HG02588 (cell line): Measurements from ENCODE around the gene SSX5.
"Not testable (repeated sequence)": the region's sequence is repeated elsewhere in the genome, so short reads cannot be mapped to it uniquely, and the experiment has no call there.

Source experiments
- ATAC-seq: cut with Tn5 transposase; IDR thresholded peaks from one replicate; pipeline ENCODE4 v1.9.1; 2021; ENCODE audit warnings: mild to moderate bottlenecking, moderate library complexity; ENCODE audit not compliant: unreplicated experiment

SSX5 gene

GRCh38 chrX:48196745-48197201 is at the start of gene SSX5:
TSS of gene SSX5 (minus strand) at chrX:48196795. CDS start at chrX:48195358, 1,437 bp downstream.
- ATAC-seq = no peak

- not testable (repeated sequence) for ATAC-seq
Observed at GRCh38 chrX:48224196-48224595, 27.6 kb upstream of the SSX5 start.

- not testable (repeated sequence) for ATAC-seq
Observed at GRCh38 chrX:48214341-48214740, 17.7 kb upstream of the SSX5 start.

GRCh38 chrX:48190024-48190423 is 6.6 kb downstream of the SSX5 start:
- not testable (repeated sequence) for ATAC-seq

GRCh38 chrX:48181882-48182281 is 14.7 kb downstream of the SSX5 start:
- not testable (repeated sequence) for ATAC-seq

- no peak for ATAC-seq
Observed at GRCh38 chrX:48180811-48181210, 15.8 kb downstream of the SSX5 start.

- ATAC-seq = no peak
Observed at GRCh38 chrX:48179691-48180090, 16.9 kb downstream of the SSX5 start.

GRCh38 chrX:48166322-48166721 is 30.3 kb downstream of the SSX5 start:
- ATAC-seq = not testable (repeated sequence)

GRCh38 chrX:48165241-48165640 is 31.4 kb downstream of the SSX5 start:
- ATAC-seq = no peak

- ATAC-seq = no peak
Observed at GRCh38 chrX:48156014-48156413, 40.6 kb downstream of the SSX5 start.

- no peak for ATAC-seq
Observed at GRCh38 chrX:48154796-48155195, 41.8 kb downstream of the SSX5 start.

GRCh38 chrX:48153769-48154168 is 42.8 kb downstream of the SSX5 start:
- ATAC-seq = no peak

- not testable (repeated sequence) for ATAC-seq
Observed at GRCh38 chrX:48142697-48143096, 53.9 kb downstream of the SSX5 start.

- not testable (repeated sequence) for ATAC-seq
Observed at GRCh38 chrX:48141810-48142508, 54.6 kb downstream of the SSX5 start.

GRCh38 chrX:48139076-48139475 is 57.5 kb downstream of the SSX5 start:
- ATAC-seq = not testable (repeated sequence)
